A549 treated with Hydrocortisone at 1 μM for 4 hours (cell line): Measurements from ENCODE around the gene GHRH. TPM values are rescaled to one million over a fixed set of nuclear protein-coding genes. Genes with fewer than 3 reads are reported as not detected.

Source experiments
- total RNA-seq: library from RNA; stranded (reverse); fragments of 200-300 nt; extraction: Qiagen RNA extraction; gene quantifications from 5 replicates; pipeline ENCODE4 v1.2.3, GENCODE V29; 2022

Gene GHRH, protein sequence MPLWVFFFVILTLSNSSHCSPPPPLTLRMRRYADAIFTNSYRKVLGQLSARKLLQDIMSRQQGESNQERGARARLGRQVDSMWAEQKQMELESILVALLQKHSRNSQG
- not detected in 5 replicates for total RNA-seq

DNA sequence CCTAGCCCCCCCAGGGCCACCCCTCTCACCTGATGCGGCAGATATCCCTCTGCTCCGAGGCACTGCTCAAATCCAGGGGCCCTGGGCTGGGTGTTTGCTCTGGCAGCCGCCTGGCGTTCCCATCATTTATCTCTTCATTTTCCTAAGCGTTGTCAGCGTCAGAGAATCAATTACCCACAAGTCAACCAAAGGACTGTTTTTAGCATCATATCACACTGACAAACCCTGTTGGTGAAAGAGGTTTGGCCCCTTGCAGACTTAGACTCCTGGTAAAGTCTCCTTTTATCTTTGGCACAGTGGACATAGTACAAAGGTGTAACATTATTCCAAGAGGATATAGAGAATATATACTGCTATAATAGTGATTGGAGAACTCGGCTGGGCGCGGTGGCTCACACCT is at the start of gene GHRH:
GHRH (minus strand) TSS at position 101 of the 400 bp plus-strand sequence. CDS start 4,925 bp downstream, outside the sequence.

Other genes starting within 250 kb of the GHRH start
- 9.0 to 13.3 TPM (median 9.3 TPM) in 5 replicates for gene RBL1, start 165.8 kb downstream of the GHRH start, total RNA-seq
- gene RPN2, start 82.5 kb downstream of the GHRH start, total RNA-seq = 252 to 269 TPM (median 262 TPM) in 5 replicates
- 0.71 to 1.5 TPM (median 1.3 TPM) in 5 replicates for gene MROH8, start 82.3 kb downstream of the GHRH start, total RNA-seq
- 77.9 to 91.3 TPM (median 90.1 TPM) in 5 replicates for gene MANBAL, start 27.8 kb upstream of the GHRH start, total RNA-seq
- gene SRC, start 84.3 kb upstream of the GHRH start, total RNA-seq = 125 to 130 TPM (median 127 TPM) in 5 replicates